ENCODE results near the gene CLSTN3.
A peak's percentile ranks its signal among the peaks of the same experiment; 100 is the strongest.

- TF ChIP-seq YY1 (IDR thresholded peaks at IDR 0.05; ENCODE audit: low read depth, low read length) = peak; percentile 37; the same call in 1 of the 2 replicates
- no peak for TF ChIP-seq CREB1 (IDR thresholded peaks at IDR 0.05)
- no peak for TF ChIP-seq POLR2AphosphoS5 (IDR thresholded peaks at IDR 0.05; ENCODE audit: low read depth, low read length)
Observed at GRCh38 chr12:7108796-7109571, 21.2 kb upstream of the CLSTN3 start, which contains the start of gene C1RL.
